Retinal pigment epithelial cell (primary cell): ENCODE results near the gene PPP1R9A.

Experiments
- DNase-seq: peaks from one replicate; pipeline ENCODE4 v3.0.0-alpha.2; 2010; ENCODE audit warnings: low read depth
- H3K4me3 ChIP-seq: 2 replicates; pipeline ENCODE4 v1.5.1; 2011; ENCODE audit warnings: mild to moderate bottlenecking, low read length, control low read depth, moderate library complexity
- TF ChIP-seq, protein P1 (sequence below): conservative IDR thresholded peaks from 2 replicates; pipeline ENCODE4 v1.5.1; 2011; ENCODE audit warnings: low read depth, low read length, control low read depth, inconsistent platforms

Gene PPP1R9A

DNA sequence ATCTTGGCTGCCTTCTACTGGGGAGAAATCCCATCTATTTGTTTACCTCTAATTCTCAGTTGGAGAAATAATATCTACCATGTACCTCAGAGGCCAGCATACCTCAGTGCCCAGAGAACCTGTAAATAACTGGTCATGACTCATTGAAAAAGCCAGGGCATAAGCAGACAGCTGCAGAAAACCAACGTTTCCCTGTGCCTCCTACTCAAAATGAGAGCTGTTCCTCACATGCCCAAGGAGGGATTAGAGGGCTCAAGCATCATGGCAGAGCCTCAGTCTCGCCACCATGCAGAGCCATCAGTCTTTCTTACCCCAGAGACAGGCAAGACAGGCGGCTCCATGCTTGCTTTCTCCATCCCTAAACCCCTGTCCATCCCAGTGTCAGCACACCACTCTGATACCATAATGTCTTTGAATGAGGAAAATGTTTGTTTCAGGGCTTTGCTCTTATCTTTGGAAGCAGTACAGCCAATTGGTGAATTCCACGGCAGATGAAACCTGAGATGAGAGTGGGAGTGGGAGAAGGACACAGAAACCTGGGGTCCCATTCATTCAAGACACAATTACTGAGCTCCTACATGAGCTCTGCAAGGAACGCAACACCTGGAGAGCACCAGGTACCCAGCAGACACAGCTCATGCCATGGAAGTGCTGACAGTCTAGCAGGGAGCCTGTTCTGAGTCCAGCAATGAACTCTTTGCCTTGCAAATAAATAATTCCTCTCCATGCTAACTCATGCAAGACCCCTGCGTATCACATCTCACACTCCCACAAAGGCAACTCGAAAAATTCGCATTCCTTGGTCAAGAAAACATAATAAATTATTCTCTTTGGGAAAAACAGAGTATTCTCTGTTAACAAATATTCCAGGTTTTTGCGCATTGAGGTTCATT lies 395.9 kb downstream of the PPP1R9A start:
- no peak overlapping the region for H3K4me3 ChIP-seq
- DNase-seq: no peak
- TF ChIP-seq, protein P1, sequence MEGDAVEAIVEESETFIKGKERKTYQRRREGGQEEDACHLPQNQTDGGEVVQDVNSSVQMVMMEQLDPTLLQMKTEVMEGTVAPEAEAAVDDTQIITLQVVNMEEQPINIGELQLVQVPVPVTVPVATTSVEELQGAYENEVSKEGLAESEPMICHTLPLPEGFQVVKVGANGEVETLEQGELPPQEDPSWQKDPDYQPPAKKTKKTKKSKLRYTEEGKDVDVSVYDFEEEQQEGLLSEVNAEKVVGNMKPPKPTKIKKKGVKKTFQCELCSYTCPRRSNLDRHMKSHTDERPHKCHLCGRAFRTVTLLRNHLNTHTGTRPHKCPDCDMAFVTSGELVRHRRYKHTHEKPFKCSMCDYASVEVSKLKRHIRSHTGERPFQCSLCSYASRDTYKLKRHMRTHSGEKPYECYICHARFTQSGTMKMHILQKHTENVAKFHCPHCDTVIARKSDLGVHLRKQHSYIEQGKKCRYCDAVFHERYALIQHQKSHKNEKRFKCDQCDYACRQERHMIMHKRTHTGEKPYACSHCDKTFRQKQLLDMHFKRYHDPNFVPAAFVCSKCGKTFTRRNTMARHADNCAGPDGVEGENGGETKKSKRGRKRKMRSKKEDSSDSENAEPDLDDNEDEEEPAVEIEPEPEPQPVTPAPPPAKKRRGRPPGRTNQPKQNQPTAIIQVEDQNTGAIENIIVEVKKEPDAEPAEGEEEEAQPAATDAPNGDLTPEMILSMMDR: no peak

DNA sequence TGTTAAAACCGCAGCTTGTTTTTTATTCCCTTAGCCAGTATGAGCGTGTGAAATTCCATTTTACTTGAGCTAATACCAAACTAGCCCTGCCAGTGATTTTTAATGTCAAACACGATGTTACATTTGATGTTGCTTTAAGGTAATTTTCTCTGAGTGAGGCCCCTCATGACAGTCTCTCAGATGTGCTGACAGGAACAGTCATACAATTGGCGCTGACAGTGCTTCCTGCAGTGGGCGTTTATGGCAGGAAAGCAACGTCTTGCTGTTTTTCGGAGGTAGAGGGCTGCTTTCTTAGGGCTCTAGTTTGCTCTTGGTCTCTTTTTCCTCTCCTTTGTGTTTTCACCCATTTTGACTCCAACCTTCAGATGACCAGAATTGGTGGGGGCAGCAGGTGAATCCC lies 397.6 kb downstream of the PPP1R9A start:
- DNase-seq: no peak
- H3K4me3 ChIP-seq: no peak overlapping the region
- TF ChIP-seq, protein P1: no peak

DNA sequence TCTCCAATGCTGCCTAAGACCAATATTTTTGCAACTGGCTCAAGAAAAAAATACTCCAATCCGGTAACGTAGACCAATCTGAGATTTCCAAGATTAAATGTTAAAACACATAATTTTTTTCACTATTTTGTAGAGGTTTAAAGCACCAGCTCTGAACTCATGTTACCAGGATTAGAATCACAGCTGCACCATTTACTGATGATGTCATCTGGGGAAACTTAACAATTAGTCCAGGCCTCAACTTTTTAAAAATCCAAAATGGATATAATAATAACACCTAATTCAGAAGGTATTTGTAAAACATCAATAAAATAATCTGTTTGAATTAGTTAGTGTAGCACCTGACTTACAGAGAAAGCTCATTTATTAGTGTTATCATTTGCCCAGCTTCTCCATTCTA lies 402.6 kb downstream of the PPP1R9A start:
- TF ChIP-seq, protein P1: no peak
- H3K4me3 ChIP-seq: no peak overlapping the region
- DNase-seq: no peak

DNA sequence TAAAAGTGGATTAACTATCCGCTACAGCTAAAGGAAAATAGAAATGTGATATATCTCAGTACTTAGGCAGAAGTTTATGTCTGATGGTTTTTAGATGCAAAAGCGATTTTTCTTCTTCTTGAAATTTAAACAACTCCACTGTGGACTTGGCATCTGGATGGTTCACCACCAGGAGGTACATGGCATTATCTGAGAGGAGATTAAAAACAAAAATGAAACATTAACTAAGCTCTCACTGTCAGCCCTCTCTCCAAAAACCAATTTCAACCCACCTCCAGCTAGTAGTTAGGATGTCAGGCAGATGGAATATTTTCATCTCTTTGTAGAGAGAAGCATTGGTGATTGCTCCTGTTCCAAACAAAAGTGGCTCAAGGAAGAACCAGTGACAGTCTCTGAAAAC lies 404.0 kb downstream of the PPP1R9A start:
- DNase-seq: no peak
- TF ChIP-seq, protein P1: no peak
- no peak overlapping the region for H3K4me3 ChIP-seq

DNA sequence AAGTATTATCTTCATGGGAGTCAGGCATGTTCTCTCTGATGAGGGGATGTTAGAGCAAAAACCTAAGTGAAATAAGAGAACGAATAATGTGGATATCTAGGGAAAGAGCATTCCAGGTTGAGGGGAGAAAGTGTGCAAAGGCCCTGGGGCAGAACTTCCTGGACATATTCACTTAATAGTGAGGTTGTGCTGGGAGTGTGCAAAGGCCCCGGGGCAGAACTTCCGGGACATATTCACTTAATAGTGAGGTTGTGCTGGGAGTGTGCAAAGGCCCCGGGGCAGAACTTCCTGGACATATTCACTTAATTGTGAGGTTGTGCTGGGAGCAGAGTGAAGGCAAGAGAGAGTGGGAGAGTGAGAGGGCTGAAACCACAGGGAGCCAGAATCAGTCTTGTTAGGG lies 405.2 kb downstream of the PPP1R9A start:
- no peak for DNase-seq
- TF ChIP-seq, protein P1: no peak
- H3K4me3 ChIP-seq: no peak overlapping the region

DNA sequence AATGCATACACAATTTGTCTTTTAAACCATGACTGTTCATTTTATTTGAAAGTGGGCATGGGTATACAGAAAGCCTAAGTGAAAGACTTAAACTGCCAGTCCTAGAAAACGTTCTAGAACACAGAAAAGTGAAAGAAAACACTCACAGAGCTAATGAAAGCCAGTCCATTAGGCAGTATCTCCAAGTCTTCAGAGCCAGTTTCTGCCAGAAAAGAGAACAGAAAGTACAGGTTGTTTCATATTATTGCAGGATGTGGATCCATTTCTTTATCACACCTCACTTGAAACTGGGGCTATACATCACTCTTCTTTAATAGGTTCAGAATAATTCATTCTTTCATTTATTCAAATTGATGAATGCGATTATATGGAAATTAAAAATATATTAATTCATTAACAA lies 409.2 kb downstream of the PPP1R9A start:
- no peak overlapping the region for H3K4me3 ChIP-seq
- TF ChIP-seq, protein P1: no peak
- no peak for DNase-seq

DNA sequence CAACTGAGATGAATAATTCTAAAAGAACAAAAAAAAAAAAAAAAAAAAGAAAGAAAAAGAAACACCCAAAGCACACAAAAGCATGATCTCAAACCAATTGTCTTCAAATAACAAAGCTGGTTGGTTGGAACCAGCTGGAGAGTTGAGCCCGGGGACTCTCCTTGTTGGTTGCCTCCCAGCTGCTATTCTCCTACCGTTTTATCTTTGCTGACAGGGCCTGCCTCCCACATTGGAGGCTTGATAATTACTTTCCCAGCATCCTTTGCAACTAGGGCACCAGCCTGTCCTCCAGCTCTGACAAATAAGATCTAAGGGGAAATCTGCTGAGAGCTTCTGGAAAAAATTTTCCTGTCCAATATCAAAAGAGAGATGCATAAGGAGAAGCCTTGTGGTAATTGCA lies 410.2 kb downstream of the PPP1R9A start:
- H3K4me3 ChIP-seq: no peak overlapping the region
- TF ChIP-seq, protein P1: no peak
- no peak for DNase-seq
